HepG2 (cell line): ENCODE results near the gene HDAC4. TPM values are rescaled to one million over a fixed set of nuclear protein-coding genes. Genes with fewer than 3 reads are reported as not detected.

Experiments used
- HNF4A ChIP-seq: sonication (generic); formaldehyde crosslinking; IDR thresholded peaks from 2 replicates; pipeline ENCODE4 v1.4.0; 2020; ENCODE audit warnings: missing genetic modification reagents
- NCOA2 ChIP-seq: sonication (generic); formaldehyde crosslinking; IDR thresholded peaks from 2 replicates; pipeline ENCODE4 v1.8.0; 2022; ENCODE audit warnings: inconsistent platforms
- ZBTB33 ChIP-seq: sonication (generic); formaldehyde crosslinking; IDR thresholded peaks from 2 replicates; pipeline ENCODE4 v1.4.0; 2020; ENCODE audit warnings: missing genetic modification reagents
- ZMYM4 ChIP-seq: sonication (generic); formaldehyde crosslinking; IDR thresholded peaks from 2 replicates; pipeline ENCODE4 v1.8.1; 2023; ENCODE audit warnings: mild to moderate bottlenecking, missing genetic modification reagents
- ZNF343 ChIP-seq: sonication (generic); formaldehyde crosslinking; IDR thresholded peaks from 2 replicates; pipeline ENCODE4 v1.4.0; 2020; ENCODE audit warnings: mild to moderate bottlenecking, missing genetic modification reagents
- ZNF382 ChIP-seq: sonication (generic); formaldehyde crosslinking; IDR thresholded peaks from 2 replicates; pipeline ENCODE4 v1.5.0; 2020; ENCODE audit warnings: missing genetic modification reagents, mild to moderate bottlenecking, borderline replicate concordance
- ZNF510 ChIP-seq: sonication (generic); formaldehyde crosslinking; IDR thresholded peaks from 2 replicates; pipeline ENCODE4 v1.4.0; 2020; ENCODE audit warnings: low read depth, mild to moderate bottlenecking, missing genetic modification reagents
- ZNF678 ChIP-seq: sonication (generic); formaldehyde crosslinking; IDR thresholded peaks from 2 replicates; pipeline ENCODE4 v1.4.0; 2020; ENCODE audit warnings: mild to moderate bottlenecking, missing genetic modification reagents
- ZXDC ChIP-seq: sonication (generic); formaldehyde crosslinking; IDR thresholded peaks from 2 replicates; pipeline ENCODE4 v1.5.0; 2020; ENCODE audit warnings: mild to moderate bottlenecking, missing genetic modification reagents
- polyA plus RNA-seq, 8 experiments: library from polyadenylated mRNA; depleted of rRNA in 3 of 8; stranded (reverse) in 7 of 8; unstranded in 1 of 8; fragments of >200 nt; fragmentation: Illumina TruSeq in 4 of 8; extraction: Trizol in 4 of 8; gene quantifications; 2 replicates each; pipeline versions ENCODE4 v1.2.1 to v1.2.3, GENCODE V29; 2011 to 2016; ENCODE audit warnings: low read depth in 4 of 8, missing spikeins in 1 of 8, mixed read lengths in 1 of 8; ENCODE audit not compliant: insufficient read depth in 1 of 8
- total RNA-seq, 5 experiments: library from RNA; depleted of rRNA; stranded (reverse); fragments of >200 nt; fragmentation: Illumina TruSeq; extraction: Trizol; gene quantifications; 2 replicates each; pipeline ENCODE4 v1.2.3, GENCODE V29; 2016; ENCODE audit warnings: low read depth in 1 of 5
- TF ChIP-seq, protein P1 (sequence below): sonication (generic); formaldehyde crosslinking; IDR thresholded peaks from 2 replicates; pipeline ENCODE4 v1.5.0; 2020; ENCODE audit warnings: mild to moderate bottlenecking, missing genetic modification reagents, borderline replicate concordance
- TF ChIP-seq, protein P2 (sequence below): IDR thresholded peaks from 2 replicates; pipeline ENCODE4 v1.4.0; 2020; ENCODE audit warnings: mild to moderate bottlenecking, missing genetic modification reagents

Gene HDAC4
- total and polyA plus RNA-seq, 2 of the 13 experiments (the other 11 are each of a cell fraction or from before 2014, with no cell fraction given) = 10.1 to 11.5 TPM

GRCh38 chr2:239127513-239127912 lies 273.3 kb downstream of the HDAC4 start (continued):
- TF ChIP-seq, protein P1, sequence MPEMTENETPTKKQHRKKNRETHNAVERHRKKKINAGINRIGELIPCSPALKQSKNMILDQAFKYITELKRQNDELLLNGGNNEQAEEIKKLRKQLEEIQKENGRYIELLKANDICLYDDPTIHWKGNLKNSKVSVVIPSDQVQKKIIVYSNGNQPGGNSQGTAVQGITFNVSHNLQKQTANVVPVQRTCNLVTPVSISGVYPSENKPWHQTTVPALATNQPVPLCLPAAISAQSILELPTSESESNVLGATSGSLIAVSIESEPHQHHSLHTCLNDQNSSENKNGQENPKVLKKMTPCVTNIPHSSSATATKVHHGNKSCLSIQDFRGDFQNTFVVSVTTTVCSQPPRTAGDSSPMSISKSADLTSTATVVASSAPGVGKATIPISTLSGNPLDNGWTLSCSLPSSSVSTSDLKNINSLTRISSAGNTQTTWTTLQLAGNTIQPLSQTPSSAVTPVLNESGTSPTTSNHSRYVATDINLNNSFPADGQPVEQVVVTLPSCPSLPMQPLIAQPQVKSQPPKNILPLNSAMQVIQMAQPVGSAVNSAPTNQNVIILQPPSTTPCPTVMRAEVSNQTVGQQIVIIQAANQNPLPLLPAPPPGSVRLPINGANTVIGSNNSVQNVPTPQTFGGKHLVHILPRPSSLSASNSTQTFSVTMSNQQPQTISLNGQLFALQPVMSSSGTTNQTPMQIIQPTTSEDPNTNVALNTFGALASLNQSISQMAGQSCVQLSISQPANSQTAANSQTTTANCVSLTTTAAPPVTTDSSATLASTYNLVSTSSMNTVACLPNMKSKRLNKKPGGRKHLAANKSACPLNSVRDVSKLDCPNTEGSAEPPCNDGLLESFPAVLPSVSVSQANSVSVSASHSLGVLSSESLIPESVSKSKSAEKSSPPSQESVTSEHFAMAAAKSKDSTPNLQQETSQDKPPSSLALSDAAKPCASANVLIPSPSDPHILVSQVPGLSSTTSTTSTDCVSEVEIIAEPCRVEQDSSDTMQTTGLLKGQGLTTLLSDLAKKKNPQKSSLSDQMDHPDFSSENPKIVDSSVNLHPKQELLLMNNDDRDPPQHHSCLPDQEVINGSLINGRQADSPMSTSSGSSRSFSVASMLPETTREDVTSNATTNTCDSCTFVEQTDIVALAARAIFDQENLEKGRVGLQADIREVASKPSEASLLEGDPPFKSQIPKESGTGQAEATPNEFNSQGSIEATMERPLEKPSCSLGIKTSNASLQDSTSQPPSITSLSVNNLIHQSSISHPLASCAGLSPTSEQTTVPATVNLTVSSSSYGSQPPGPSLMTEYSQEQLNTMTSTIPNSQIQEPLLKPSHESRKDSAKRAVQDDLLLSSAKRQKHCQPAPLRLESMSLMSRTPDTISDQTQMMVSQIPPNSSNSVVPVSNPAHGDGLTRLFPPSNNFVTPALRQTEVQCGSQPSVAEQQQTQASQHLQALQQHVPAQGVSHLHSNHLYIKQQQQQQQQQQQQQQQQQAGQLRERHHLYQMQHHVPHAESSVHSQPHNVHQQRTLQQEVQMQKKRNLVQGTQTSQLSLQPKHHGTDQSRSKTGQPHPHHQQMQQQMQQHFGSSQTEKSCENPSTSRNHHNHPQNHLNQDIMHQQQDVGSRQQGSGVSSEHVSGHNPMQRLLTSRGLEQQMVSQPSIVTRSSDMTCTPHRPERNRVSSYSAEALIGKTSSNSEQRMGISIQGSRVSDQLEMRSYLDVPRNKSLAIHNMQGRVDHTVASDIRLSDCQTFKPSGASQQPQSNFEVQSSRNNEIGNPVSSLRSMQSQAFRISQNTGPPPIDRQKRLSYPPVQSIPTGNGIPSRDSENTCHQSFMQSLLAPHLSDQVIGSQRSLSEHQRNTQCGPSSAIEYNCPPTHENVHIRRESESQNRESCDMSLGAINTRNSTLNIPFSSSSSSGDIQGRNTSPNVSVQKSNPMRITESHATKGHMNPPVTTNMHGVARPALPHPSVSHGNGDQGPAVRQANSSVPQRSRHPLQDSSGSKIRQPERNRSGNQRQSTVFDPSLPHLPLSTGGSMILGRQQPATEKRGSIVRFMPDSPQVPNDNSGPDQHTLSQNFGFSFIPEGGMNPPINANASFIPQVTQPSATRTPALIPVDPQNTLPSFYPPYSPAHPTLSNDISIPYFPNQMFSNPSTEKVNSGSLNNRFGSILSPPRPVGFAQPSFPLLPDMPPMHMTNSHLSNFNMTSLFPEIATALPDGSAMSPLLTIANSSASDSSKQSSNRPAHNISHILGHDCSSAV (CRISPR knock-in tag) = no peak
- TF ChIP-seq ZNF343 = no peak
- TF ChIP-seq ZNF678 (CRISPR knock-in tag) = no peak
- TF ChIP-seq ZNF382 (CRISPR knock-in tag) = no peak
- 0 out of 2 replicates have a peak, but pooled peaks have one; percentile 18 for TF ChIP-seq NCOA2
- no peak for TF ChIP-seq ZXDC (CRISPR knock-in tag)
- TF ChIP-seq ZBTB33 (CRISPR knock-in tag) = 0 out of 2 replicates have a peak, but pooled peaks have one; percentile 31
- TF ChIP-seq, protein P2, sequence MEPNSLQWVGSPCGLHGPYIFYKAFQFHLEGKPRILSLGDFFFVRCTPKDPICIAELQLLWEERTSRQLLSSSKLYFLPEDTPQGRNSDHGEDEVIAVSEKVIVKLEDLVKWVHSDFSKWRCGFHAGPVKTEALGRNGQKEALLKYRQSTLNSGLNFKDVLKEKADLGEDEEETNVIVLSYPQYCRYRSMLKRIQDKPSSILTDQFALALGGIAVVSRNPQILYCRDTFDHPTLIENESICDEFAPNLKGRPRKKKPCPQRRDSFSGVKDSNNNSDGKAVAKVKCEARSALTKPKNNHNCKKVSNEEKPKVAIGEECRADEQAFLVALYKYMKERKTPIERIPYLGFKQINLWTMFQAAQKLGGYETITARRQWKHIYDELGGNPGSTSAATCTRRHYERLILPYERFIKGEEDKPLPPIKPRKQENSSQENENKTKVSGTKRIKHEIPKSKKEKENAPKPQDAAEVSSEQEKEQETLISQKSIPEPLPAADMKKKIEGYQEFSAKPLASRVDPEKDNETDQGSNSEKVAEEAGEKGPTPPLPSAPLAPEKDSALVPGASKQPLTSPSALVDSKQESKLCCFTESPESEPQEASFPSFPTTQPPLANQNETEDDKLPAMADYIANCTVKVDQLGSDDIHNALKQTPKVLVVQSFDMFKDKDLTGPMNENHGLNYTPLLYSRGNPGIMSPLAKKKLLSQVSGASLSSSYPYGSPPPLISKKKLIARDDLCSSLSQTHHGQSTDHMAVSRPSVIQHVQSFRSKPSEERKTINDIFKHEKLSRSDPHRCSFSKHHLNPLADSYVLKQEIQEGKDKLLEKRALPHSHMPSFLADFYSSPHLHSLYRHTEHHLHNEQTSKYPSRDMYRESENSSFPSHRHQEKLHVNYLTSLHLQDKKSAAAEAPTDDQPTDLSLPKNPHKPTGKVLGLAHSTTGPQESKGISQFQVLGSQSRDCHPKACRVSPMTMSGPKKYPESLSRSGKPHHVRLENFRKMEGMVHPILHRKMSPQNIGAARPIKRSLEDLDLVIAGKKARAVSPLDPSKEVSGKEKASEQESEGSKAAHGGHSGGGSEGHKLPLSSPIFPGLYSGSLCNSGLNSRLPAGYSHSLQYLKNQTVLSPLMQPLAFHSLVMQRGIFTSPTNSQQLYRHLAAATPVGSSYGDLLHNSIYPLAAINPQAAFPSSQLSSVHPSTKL (CRISPR knock-in tag) = peak; percentile 43; the same call in 1 of the 2 replicates
- TF ChIP-seq HNF4A (CRISPR knock-in tag) = no peak
- no peak for TF ChIP-seq ZNF510 (CRISPR knock-in tag)
- TF ChIP-seq ZMYM4 (CRISPR knock-in tag) = no peak
